COR-L47 (cell line): ENCODE measurements around the gene TEAD4.
A peak's percentile ranks its signal among the peaks of the same experiment; 100 is the strongest.

Experiments
- DNase-seq: peaks from one replicate; lab custom pipeline; 2025; lab: John Stamatoyannopoulos, UW

TEAD4 gene

GRCh38 chr12:2959192-2959504 is at the start of gene TEAD4:
Gene TEAD4 (plus strand): TSS chr12:2959397.
- DNase-seq: peak; percentile 7

- no peak for DNase-seq
Measured at GRCh38 chr12:2912216-2912575, 47.0 kb upstream of the TEAD4 start.

- no peak for DNase-seq
Measured at GRCh38 chr12:2919249-2919648, 39.9 kb upstream of the TEAD4 start.

GRCh38 chr12:2922329-2922728 is 36.9 kb upstream of the TEAD4 start:
- DNase-seq: no peak

- DNase-seq: no peak
Measured at GRCh38 chr12:2923057-2923456, 36.1 kb upstream of the TEAD4 start.

- DNase-seq: no peak
Measured at GRCh38 chr12:2924019-2924418, 35.2 kb upstream of the TEAD4 start.

- no peak for DNase-seq
Measured at GRCh38 chr12:2925322-2925995, 33.7 kb upstream of the TEAD4 start.

- DNase-seq: no peak
Measured at GRCh38 chr12:2930865-2931264, 28.3 kb upstream of the TEAD4 start.

GRCh38 chr12:2933586-2933985 is 25.6 kb upstream of the TEAD4 start:
- no peak for DNase-seq

- no peak for DNase-seq
Measured at GRCh38 chr12:2934371-2934770, 24.8 kb upstream of the TEAD4 start.

- no peak for DNase-seq
Measured at GRCh38 chr12:2936301-2936700, 22.9 kb upstream of the TEAD4 start.

GRCh38 chr12:2937500-2937899 is 21.7 kb upstream of the TEAD4 start:
- DNase-seq: no peak

- no peak for DNase-seq
Measured at GRCh38 chr12:2939191-2939590, 20.0 kb upstream of the TEAD4 start.

- no peak for DNase-seq
Measured at GRCh38 chr12:2940564-2940963, 18.6 kb upstream of the TEAD4 start.

GRCh38 chr12:2941524-2941923 is 17.7 kb upstream of the TEAD4 start:
- DNase-seq: no peak

- peak; percentile 40 for DNase-seq
Measured at GRCh38 chr12:2944401-2945047, 14.7 kb upstream of the TEAD4 start.

GRCh38 chr12:2949411-2949810 is 9.8 kb upstream of the TEAD4 start:
- DNase-seq: no peak

GRCh38 chr12:2955888-2956287 is 3.3 kb upstream of the TEAD4 start:
- DNase-seq: no peak

- DNase-seq: no peak
Measured at GRCh38 chr12:2957816-2958431, 1.3 kb upstream of the TEAD4 start.

GRCh38 chr12:2958432-2959191 is 585 bp upstream of the TEAD4 start:
- peak; percentile 20 for DNase-seq

- DNase-seq: peak; percentile 23
Measured at GRCh38 chr12:2959505-2960389, 550 bp downstream of the TEAD4 start.

GRCh38 chr12:2960390-2960956 is 1.3 kb downstream of the TEAD4 start:
- no peak for DNase-seq
